Measurements from ENCODE around the gene DAG1.
"Not testable (repeated sequence)": the region's sequence is repeated elsewhere in the genome, so short reads cannot be mapped to it uniquely, and the experiment has no call there.

Gene DAG1

GRCh38 chr3:49466085-49466484, 4.0 kb upstream of the DAG1 start:
- in situ Hi-C loops (cut with HindIII; ENCODE audit: low pct_ligation_motif_present, low pct_unique_long_range_greater_than_20kb, low sequenced_read_pairs) = no loop called here
- DNase-seq = no peak

GRCh38 chr3:49469037-49469935, 781 bp upstream of the DAG1 start:
- in situ Hi-C loops (cut with HindIII; ENCODE audit: low pct_ligation_motif_present, low pct_unique_long_range_greater_than_20kb, low sequenced_read_pairs) = no loop called here
- peak; percentile 73 for DNase-seq

- in situ Hi-C loops (cut with HindIII; ENCODE audit: low pct_ligation_motif_present, low pct_unique_long_range_greater_than_20kb, low sequenced_read_pairs) = no loop called here
- no peak for DNase-seq
Measured at GRCh38 chr3:49470714-49471420, 800 bp downstream of the DAG1 start.

DNA sequence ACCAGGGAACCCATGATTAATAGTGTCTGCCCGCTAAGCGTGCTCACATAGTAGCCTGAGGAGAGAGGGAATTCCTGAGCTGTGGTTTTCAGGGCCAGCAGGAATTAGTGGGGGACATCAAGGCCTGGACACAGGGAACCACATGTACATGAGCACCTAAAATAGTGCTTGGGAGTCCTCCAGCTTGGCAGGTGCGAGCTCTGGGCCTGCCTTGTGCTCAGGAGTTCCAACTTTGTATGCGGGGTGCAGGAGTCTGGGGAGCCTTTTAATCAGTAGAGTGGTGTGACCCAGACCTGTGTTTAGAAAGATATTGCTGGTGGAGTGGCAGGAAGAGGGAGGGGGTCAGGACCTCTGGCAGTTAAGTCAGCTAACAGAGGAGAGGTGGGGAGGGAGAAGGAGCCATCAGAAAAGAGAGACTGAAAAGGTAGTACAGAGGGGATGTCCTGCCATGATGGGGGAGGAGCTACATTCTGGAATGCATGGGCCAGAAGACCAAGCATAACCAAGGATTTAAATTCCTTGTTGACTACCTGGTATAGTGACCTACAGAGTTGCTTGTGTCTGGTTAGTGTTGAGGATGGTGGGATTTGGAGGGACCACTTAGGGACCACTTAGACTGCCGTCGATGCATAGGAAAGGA, 1.9 kb downstream of the DAG1 start:
- DNase-seq = no peak
- in situ Hi-C loops (cut with HindIII; ENCODE audit: low pct_ligation_motif_present, low pct_unique_long_range_greater_than_20kb, low sequenced_read_pairs) = no loop called here

GRCh38 chr3:49476563-49476962, 6.5 kb downstream of the DAG1 start:
- in situ Hi-C loops (cut with HindIII; ENCODE audit: low pct_ligation_motif_present, low pct_unique_long_range_greater_than_20kb, low sequenced_read_pairs) = no loop called here
- peak; percentile 57 for DNase-seq

GRCh38 chr3:49482766-49483165, 12.7 kb downstream of the DAG1 start:
- DNase-seq = no peak
- in situ Hi-C loops (cut with HindIII; ENCODE audit: low pct_ligation_motif_present, low pct_unique_long_range_greater_than_20kb, low sequenced_read_pairs) = no loop called here

DNA sequence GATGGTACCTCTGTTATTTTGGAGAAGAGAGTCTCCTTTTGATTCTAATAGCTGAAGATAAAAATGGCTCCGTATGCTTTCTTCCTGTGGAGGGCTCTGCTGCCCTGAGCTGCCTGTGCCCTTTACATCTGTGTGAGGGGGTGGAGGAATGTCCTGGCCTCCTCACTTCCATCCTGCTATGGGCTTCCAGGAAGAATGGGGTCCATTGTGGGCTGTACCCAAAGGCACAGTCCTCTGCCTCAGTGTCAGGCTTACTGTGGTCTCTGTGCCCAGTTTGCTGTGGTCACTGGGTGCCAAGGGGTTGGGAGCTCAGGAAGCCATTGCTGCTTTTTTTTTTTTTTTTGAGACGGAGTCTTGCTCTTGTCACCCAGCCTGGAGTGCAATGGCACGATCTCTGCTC, 14.4 kb downstream of the DAG1 start:
- DNase-seq = no peak
- in situ Hi-C loops (cut with HindIII; ENCODE audit: low pct_ligation_motif_present, low pct_unique_long_range_greater_than_20kb, low sequenced_read_pairs) = no loop called here

- DNase-seq = no peak
- in situ Hi-C loops (cut with HindIII; ENCODE audit: low pct_ligation_motif_present, low pct_unique_long_range_greater_than_20kb, low sequenced_read_pairs) = no loop called here
Measured at GRCh38 chr3:49489247-49489646, 19.2 kb downstream of the DAG1 start.

GRCh38 chr3:49492969-49493368, 22.9 kb downstream of the DAG1 start:
- in situ Hi-C loops (cut with HindIII; ENCODE audit: low pct_ligation_motif_present, low pct_unique_long_range_greater_than_20kb, low sequenced_read_pairs) = no loop called here
- no peak for DNase-seq

- no peak for DNase-seq
- in situ Hi-C loops (cut with HindIII; ENCODE audit: low pct_ligation_motif_present, low pct_unique_long_range_greater_than_20kb, low sequenced_read_pairs) = no loop called here
Measured at GRCh38 chr3:49493901-49494300, 23.8 kb downstream of the DAG1 start.

GRCh38 chr3:49495023-49495422, 25.0 kb downstream of the DAG1 start:
- DNase-seq = no peak
- in situ Hi-C loops (cut with HindIII; ENCODE audit: low pct_ligation_motif_present, low pct_unique_long_range_greater_than_20kb, low sequenced_read_pairs) = no loop called here

DNA sequence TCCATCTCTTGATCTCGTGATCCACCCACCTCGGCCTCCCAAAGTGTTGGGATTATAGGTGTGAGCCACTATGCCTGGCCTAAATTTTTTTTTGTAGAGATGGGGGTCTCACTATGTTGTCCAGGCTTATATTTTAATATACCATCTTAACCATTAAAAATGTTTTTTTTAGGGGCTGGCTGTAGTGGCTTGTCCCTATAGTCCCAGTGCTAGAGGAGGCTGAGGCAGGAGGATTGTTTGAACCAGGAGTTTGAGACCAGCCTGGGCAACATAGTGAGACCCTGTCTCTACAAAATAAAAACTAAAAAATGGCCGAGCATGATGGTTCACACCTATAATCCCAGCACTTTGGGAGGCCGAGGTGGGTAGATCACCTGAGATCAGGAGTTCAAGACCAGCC, 26.8 kb downstream of the DAG1 start:
- DNase-seq; in situ Hi-C loops (cut with HindIII; ENCODE audit: low pct_ligation_motif_present, low pct_unique_long_range_greater_than_20kb, low sequenced_read_pairs): not testable (repeated sequence)

DNA sequence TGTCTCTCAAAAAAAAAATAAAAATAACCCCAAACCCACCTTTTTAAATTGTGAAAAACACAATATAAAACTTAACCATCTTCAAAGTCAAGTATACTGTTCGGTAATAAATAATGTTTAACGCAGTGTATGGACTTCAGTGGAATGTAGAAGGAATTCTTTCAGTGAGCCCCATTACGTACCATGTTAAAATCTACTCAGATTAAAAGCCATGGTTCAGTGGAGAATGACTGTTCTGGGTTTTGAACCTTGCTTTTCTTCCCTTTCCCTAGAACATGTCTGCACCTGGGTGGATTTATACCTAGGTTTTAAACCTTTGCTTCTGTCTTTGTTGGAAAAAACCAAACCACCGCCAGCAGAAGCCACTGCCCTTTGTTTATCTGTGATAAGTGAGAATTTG, 27.5 kb downstream of the DAG1 start:
- no peak for DNase-seq
- in situ Hi-C loops (cut with HindIII; ENCODE audit: low pct_ligation_motif_present, low pct_unique_long_range_greater_than_20kb, low sequenced_read_pairs) = no loop called here

GRCh38 chr3:49498239-49498638, 28.2 kb downstream of the DAG1 start:
- no peak for DNase-seq
- in situ Hi-C loops (cut with HindIII; ENCODE audit: low pct_ligation_motif_present, low pct_unique_long_range_greater_than_20kb, low sequenced_read_pairs) = no loop called here

DNA sequence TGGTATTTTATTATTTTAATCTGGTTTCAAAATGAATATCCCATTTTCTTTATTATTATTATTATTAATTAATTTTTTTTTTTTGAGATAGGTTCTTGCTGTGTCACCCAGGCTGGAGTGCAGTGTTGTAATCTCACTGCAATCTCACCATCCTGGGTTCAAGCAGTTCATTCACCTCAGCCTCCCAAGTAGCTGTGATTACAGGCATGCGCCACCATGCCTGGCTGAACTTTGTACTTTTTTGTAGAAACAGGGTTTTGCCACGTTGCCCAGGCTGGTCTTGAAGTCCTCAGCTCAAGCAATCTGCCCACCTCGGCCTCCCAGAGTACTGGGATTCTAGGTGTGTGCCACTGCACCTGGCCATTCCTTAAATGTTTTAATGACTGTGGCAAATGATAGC, 28.6 kb downstream of the DAG1 start:
- DNase-seq = no peak
- in situ Hi-C loops (cut with HindIII; ENCODE audit: low pct_ligation_motif_present, low pct_unique_long_range_greater_than_20kb, low sequenced_read_pairs) = no loop called here

GRCh38 chr3:49500205-49500731, 30.2 kb downstream of the DAG1 start:
- in situ Hi-C loops (cut with HindIII; ENCODE audit: low pct_ligation_motif_present, low pct_unique_long_range_greater_than_20kb, low sequenced_read_pairs) = no loop called here
- DNase-seq = peak; percentile 9

GRCh38 chr3:49500732-49501609, 30.9 kb downstream of the DAG1 start:
- in situ Hi-C loops (cut with HindIII; ENCODE audit: low pct_ligation_motif_present, low pct_unique_long_range_greater_than_20kb, low sequenced_read_pairs) = no loop called here
- DNase-seq = peak; percentile 72

GRCh38 chr3:49501842-49502241, 31.8 kb downstream of the DAG1 start:
- in situ Hi-C loops (cut with HindIII; ENCODE audit: low pct_ligation_motif_present, low pct_unique_long_range_greater_than_20kb, low sequenced_read_pairs) = no loop called here
- no peak for DNase-seq

Measured in ACHN (cell line).